RWPE1 (cell line): ENCODE measurements around the gene IFT43.

Source experiments
- CTCF ChIA-PET: fragments of 350-600 bp; sonication (Branson Sonifier 250); formaldehyde crosslinking; extraction: SDS; loops from one replicate; lab custom pipeline; 2021; lab: Yijun Ruan, JAX
- POLR2A ChIA-PET: fragments of 400-600 bp; formaldehyde crosslinking; extraction: SDS; loops from one replicate; lab custom pipeline; 2020; ENCODE audit warnings: antibody characterized with exemption; ENCODE audit not compliant: low non-redundant PET; lab: Yijun Ruan, JAX
- DNase-seq: peaks from one replicate; pipeline ENCODE4 v3.0.0; 2012; ENCODE audit warnings: low spot score
- H3K27ac ChIP-seq: fragments of 450-650 bp; 2 replicates; pipeline ENCODE4 v1.5.1; 2017
- CTCF ChIP-seq: fragments of 450-650 bp; conservative IDR thresholded peaks from 2 replicates; pipeline ENCODE4 v1.5.1; 2017; ENCODE audit warnings: low read depth, mild to moderate bottlenecking

IFT43 gene

GRCh38 chr14:76081642-76082041, 96.1 kb downstream of the IFT43 start:
- no peak overlapping the region for H3K27ac ChIP-seq
- TF ChIP-seq CTCF, result no peak
- DNase-seq, result no peak
- CTCF ChIA-PET, result no interaction called here
- POLR2A ChIA-PET, result no interaction called here

- TF ChIP-seq CTCF, result no peak
- POLR2A ChIA-PET, result no interaction called here
- DNase-seq, result no peak
- no peak overlapping the region for H3K27ac ChIP-seq
- CTCF ChIA-PET, result no interaction called here
Measured at GRCh38 chr14:76083796-76084765, 98.5 kb downstream of the IFT43 start.

- no peak for TF ChIP-seq CTCF
- H3K27ac ChIP-seq, result no peak overlapping the region
- ChIA-PET POLR2A (interaction anchor here (0.5 kb wide), 1 partner anchor 102 kb away, joined by 7 read pairs; no protein-coding TSS in a partner anchor), CTCF (interaction anchor here (0.6 kb wide), 1 partner anchor 8 kb away, joined by 3 read pairs; no protein-coding TSS in a partner anchor)
- no peak for DNase-seq
Measured at GRCh38 chr14:76085358-76085757, 99.8 kb downstream of the IFT43 start.

- ChIA-PET POLR2A (no interaction called here), CTCF (no interaction called here)
- no peak for TF ChIP-seq CTCF
- no peak overlapping the region for H3K27ac ChIP-seq
- DNase-seq, result no peak
Measured at GRCh38 chr14:76086636-76087035, 101.1 kb downstream of the IFT43 start.

- no peak for TF ChIP-seq CTCF
- H3K27ac ChIP-seq, result no peak overlapping the region
- DNase-seq, result no peak
- CTCF ChIA-PET, result interaction anchor here (0.6 to 0.9 kb wide), 2 partner anchors 38 to 58 kb away, joined by 3 to 4 read pairs; no protein-coding TSS in a partner anchor
- POLR2A ChIA-PET, result no interaction called here
Measured at GRCh38 chr14:76088326-76088725, 102.8 kb downstream of the IFT43 start.

- DNase-seq, result no peak
- H3K27ac ChIP-seq, result no peak overlapping the region
- no peak for TF ChIP-seq CTCF
- ChIA-PET CTCF (interaction anchor here (0.9 kb wide), 1 partner anchor 38 kb away, joined by 3 read pairs; no protein-coding TSS in a partner anchor), POLR2A (no interaction called here)
Measured at GRCh38 chr14:76088771-76089571, 103.4 kb downstream of the IFT43 start.
